MCF 10A (cell line): ENCODE results near the gene BMPER. TPM values are rescaled to one million over a fixed set of nuclear protein-coding genes. Genes with fewer than 3 reads are reported as not detected.

Experiments
- BruUV-seq: library from RNA; stranded (reverse); fragments of 400-500 nt; replicated peaks from 2 replicates; lab custom pipeline; 2021; lab: Mats Ljungman, UMichigan
- CTCF ChIA-PET: fragments of 300-600 bp; sonication (Branson Sonifier 250); formaldehyde crosslinking; extraction: SDS; loops from one replicate; lab custom pipeline; 2021; ENCODE audit warnings: antibody characterized with exemption, inconsistent platforms; lab: Yijun Ruan, JAX
- POLR2A ChIA-PET: fragments of 300-600, 350-650 bp; sonication (Branson Sonifier 250); formaldehyde crosslinking; extraction: SDS; loops from one replicate; lab custom pipeline; 2020; ENCODE audit warnings: antibody characterized with exemption, inconsistent platforms; lab: Yijun Ruan, JAX
- DNase-seq: peaks from one replicate; pipeline ENCODE4 v3.0.0-alpha.2; 2018; ENCODE audit not compliant: unreplicated experiment
- H3K27ac Mint-ChIP-seq: one replicate; pipeline ENCODE4 v1.8.0; 2022; ENCODE audit warnings: mild to moderate bottlenecking, low read depth, mixed read lengths; ENCODE audit not compliant: unreplicated experiment
- H3K27me3 Mint-ChIP-seq: one replicate; pipeline ENCODE4 v1.8.0; 2022; ENCODE audit warnings: mixed read lengths; ENCODE audit not compliant: insufficient read depth, unreplicated experiment
- H3K36me3 Mint-ChIP-seq: one replicate; pipeline ENCODE4 v1.8.0; 2022; ENCODE audit warnings: mild to moderate bottlenecking, moderate library complexity, mixed read lengths; ENCODE audit not compliant: insufficient read depth, unreplicated experiment
- H3K4me1 Mint-ChIP-seq: one replicate; pipeline ENCODE4 v1.8.0; 2022; ENCODE audit warnings: mixed read lengths; ENCODE audit not compliant: insufficient read depth, unreplicated experiment
- H3K4me3 Mint-ChIP-seq: one replicate; pipeline ENCODE4 v1.8.0; 2022; ENCODE audit warnings: mild to moderate bottlenecking, moderate library complexity, mixed read lengths; ENCODE audit not compliant: unreplicated experiment
- H3K9me3 Mint-ChIP-seq: one replicate; pipeline ENCODE4 v1.8.0; 2022; ENCODE audit warnings: mixed read lengths; ENCODE audit not compliant: unreplicated experiment
- CTCF ChIP-seq: fragments of 200-600 bp; IDR thresholded peaks from one replicate; pipeline ENCODE4 v1.8.0; 2022; ENCODE audit warnings: antibody characterized with exemption, mild to moderate bottlenecking; ENCODE audit not compliant: unreplicated experiment
- intact Hi-C: fragments of 100-400 bp; cut with micrococcal nuclease; formaldehyde crosslinking; loops from 2 replicates; pipeline ENCODE4 v1.14.1; 2022
- total RNA-seq: library from RNA; stranded (reverse); gene quantifications from 2 replicates; pipeline ENCODE4 v1.2.3, GENCODE V29; 2022

The BMPER gene
- total RNA-seq, 1 experiment from 2014 or later, result 0.40 TPM

DNA sequence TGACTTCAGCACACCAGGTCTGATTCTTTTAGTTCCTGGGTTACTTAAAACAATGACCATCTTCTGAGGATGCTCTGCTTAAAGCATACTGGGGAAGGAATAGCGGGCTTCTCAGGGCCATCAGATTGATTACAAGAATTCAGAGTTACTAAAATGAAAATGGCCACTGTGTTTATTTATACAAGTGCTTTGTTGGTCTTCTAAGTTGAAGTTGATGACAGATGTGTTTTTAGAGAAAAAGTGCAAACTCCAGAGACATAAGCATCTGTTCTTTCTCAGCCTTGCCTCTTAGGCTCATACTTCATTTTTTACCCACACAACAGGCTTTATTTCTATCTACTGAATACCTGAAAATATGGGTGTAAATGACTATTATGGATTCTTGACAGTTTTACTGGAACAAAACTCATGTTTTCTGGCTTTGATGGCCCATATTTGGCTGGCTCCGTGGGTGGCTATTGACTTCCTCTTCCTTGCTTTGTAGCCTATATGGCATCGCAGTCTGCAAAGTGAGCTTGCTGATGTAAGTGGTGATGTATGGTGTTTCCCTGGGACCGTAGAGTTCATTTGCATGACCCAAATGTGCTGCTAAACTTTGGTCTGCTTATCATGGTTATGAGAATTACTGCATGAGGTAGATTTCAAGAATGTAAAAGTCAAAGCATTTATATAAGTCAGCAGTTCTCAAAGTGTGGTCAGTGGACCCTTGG, 121.3 kb downstream of the BMPER start:
- Mint-ChIP-seq H3K4me1 (no peaks in the 10 kb centered on the region), H3K4me3 (no peak overlapping the region), H3K36me3 (no peaks in the 10 kb centered on the region), H3K27me3 (no peaks in the 10 kb centered on the region), H3K27ac (no peak overlapping the region), H3K9me3 (no peaks in the 10 kb centered on the region)
- CTCF ChIA-PET, result interaction anchor here (0.9 kb wide), 1 partner anchor 95 kb away, joined by 3 read pairs; no protein-coding TSS in a partner anchor
- no TSS peak for BruUV-seq
- POLR2A ChIA-PET, result no interaction called here
- TF ChIP-seq CTCF, result no peak
- intact Hi-C loops, result no loop called here
- no peak for DNase-seq

DNA sequence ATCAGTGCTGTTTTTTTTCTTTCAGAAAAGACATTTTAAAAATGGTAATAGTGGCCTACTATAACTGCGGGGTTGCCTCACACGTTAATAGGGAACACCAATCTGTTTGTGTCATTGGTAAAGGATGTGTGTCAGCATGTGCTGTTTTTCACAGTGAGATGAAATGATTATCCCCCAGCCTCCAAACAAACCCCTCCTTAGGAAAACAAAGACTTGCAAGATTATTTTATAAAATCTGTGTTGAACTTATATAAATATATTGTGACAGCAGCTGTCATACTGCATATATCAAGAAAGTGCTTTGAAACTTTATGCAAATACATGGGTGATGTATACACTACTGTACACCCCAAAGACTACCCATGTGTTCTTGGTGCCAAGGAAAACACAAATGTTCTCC, 125.8 kb downstream of the BMPER start:
- ChIA-PET POLR2A (interaction anchor here (0.6 kb wide), 1 partner anchor 88 kb away, joined by 3 read pairs; no protein-coding TSS in a partner anchor), CTCF (interaction anchor here (1.1 kb wide), 1 partner anchor 21 kb away, joined by 3 read pairs; no protein-coding TSS in a partner anchor)
- Mint-ChIP-seq H3K4me3 (no peak overlapping the region), H3K4me1 (peaks cover 11% of the 10 kb centered on the region), H3K36me3 (no peaks in the 10 kb centered on the region), H3K27me3 (no peaks in the 10 kb centered on the region), H3K9me3 (no peaks in the 10 kb centered on the region), H3K27ac (no peak overlapping the region)
- DNase-seq, result no peak
- BruUV-seq, result no TSS peak
- intact Hi-C loops, result no loop called here
- TF ChIP-seq CTCF, result no peak

DNA sequence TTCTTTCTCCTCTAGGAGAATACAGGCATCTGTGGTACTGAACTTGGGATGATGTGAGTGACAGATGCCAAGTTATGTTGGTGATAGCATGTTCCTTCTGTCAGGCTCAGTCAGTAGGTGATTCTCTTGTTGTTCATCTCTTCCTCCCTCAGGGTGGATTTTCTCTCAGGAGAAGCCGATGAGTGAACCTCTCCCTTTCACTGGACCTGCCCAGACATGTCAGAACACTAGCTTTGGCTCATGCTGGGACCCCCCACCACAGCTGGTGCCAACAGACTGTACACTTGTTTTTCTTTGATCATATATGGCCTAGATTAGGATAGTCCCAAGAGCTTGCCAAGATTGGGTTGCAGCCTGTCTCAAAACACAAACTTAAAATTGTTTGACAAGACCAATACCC, 129.4 kb downstream of the BMPER start:
- Mint-ChIP-seq H3K4me3 (no peak overlapping the region), H3K9me3 (no peaks in the 10 kb centered on the region), H3K27me3 (no peaks in the 10 kb centered on the region), H3K4me1 (peaks cover 19% of the 10 kb centered on the region), H3K36me3 (no peaks in the 10 kb centered on the region), H3K27ac (peak overlapping the region; percentile 81)
- CTCF ChIA-PET, result interaction anchor here (0.5 kb wide), 1 partner anchor 87 kb away, joined by 3 read pairs; no protein-coding TSS in a partner anchor
- intact Hi-C loops, result no loop called here
- peak; percentile 47 for DNase-seq
- TF ChIP-seq CTCF, result no peak
- BruUV-seq, result no TSS peak
- POLR2A ChIA-PET, result interaction anchor here (0.6 kb wide), 1 partner anchor 19 kb away, joined by 3 read pairs; no protein-coding TSS in a partner anchor

DNA sequence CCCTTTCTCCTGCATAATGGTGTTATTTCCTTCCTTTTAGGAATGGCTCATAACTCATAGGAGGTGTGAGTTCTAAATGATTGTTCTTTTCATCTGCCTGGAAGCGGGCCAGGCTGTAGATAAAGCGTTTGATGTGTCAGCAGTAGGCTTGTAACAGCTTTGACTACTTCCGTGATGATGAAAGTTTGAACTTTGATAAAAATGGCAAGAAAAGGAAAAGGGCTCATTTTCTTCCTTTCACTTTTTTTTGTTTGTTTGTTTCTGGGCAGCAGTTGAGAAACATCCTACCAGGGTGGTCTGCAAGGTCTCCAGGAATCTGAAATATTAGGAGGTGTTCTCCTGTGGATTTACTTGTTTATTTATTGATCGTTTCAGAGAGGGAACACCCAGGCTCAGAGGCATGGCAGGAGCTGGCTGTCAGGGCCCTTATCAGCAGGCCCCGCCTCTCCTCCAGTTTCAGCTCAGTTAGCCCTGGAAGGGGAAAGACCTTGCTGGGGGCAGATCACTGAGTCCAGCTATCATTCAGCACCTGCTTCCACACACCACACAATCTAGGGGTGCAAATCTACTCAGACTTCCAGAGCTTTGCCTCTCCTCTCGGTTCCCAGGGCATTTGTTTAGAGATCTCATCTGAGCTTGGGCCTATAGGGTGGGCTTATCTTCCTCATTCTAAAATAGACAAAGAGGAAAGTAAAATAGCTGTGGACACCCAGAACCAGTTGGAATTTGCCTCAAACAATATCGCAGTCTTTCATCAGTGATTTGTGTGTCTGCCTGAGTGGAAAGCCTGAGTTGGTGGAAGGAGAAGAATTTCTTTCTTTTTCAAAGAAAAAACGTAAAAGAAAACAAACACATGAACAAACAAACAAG, 130.9 kb downstream of the BMPER start:
- H3K27me3 Mint-ChIP-seq, result no peaks in the 10 kb centered on the region
- no peaks in the 10 kb centered on the region for H3K36me3 Mint-ChIP-seq
- no peaks in the 10 kb centered on the region for H3K9me3 Mint-ChIP-seq
- POLR2A ChIA-PET, result no interaction called here
- H3K4me1 Mint-ChIP-seq, result peaks cover 19% of the 10 kb centered on the region
- BruUV-seq, result no TSS peak
- intact Hi-C loops, result no loop called here
- H3K4me3 Mint-ChIP-seq, result no peak overlapping the region
- peak overlapping the region; percentile 5 for H3K27ac Mint-ChIP-seq
- CTCF ChIA-PET, result interaction anchor here (0.7 to 2.2 kb wide), 3 partner anchors 12 to 115 kb away, joined by 3 to 12 read pairs (median 4); no protein-coding TSS in a partner anchor
- TF ChIP-seq CTCF, result no peak
- peak; percentile 71 for DNase-seq
